ENCODE data around the gene SLAMF9.
A peak's percentile ranks its signal among the peaks of the same experiment; 100 is the strongest.

The SLAMF9 gene

GRCh38 chr1:159945483-159946241 is 8.4 kb downstream of the SLAMF9 start, which contains the start of gene IGSF9:
IGSF9 (minus strand) TSS chr1:159945613; CDS start chr1:159943454, 2,159 bp downstream.
- DNase-seq = peak; percentile 95 to 99

GRCh38 chr1:159944623-159945455 is 9.2 kb downstream of the SLAMF9 start:
- DNase-seq = peak in 1 of 2 experiments; percentile 73

- DNase-seq = no peak
These were observed 10.0 kb downstream of the SLAMF9 start for GRCh38 chr1:159943908-159944622.

- DNase-seq = no peak
These were observed 10.8 kb downstream of the SLAMF9 start for GRCh38 chr1:159943278-159943640.

GRCh38 chr1:159942632-159943277 is 11.3 kb downstream of the SLAMF9 start:
- no peak for DNase-seq

- no peak for DNase-seq
These were observed 12.2 kb downstream of the SLAMF9 start for GRCh38 chr1:159941591-159942560.

- DNase-seq = no peak
These were observed 12.9 kb downstream of the SLAMF9 start for GRCh38 chr1:159941141-159941540.

GRCh38 chr1:159940006-159940620 is 13.9 kb downstream of the SLAMF9 start:
- DNase-seq = no peak

GRCh38 chr1:159939678-159940002 is 14.4 kb downstream of the SLAMF9 start:
- DNase-seq = no peak

- DNase-seq = no peak
These were observed 14.9 kb downstream of the SLAMF9 start for GRCh38 chr1:159938905-159939677.

GRCh38 chr1:159938211-159938852 is 15.7 kb downstream of the SLAMF9 start:
- peak in 1 of 2 experiments; percentile 27 for DNase-seq

GRCh38 chr1:159937054-159937750 is 16.8 kb downstream of the SLAMF9 start:
- peak; percentile 45 to 77 for DNase-seq

- DNase-seq = peak; percentile 61 to 91
These were observed 17.6 kb downstream of the SLAMF9 start for GRCh38 chr1:159936273-159936904.

GRCh38 chr1:159935719-159936272 is 18.2 kb downstream of the SLAMF9 start:
- DNase-seq = no peak

- DNase-seq = no peak
These were observed 18.7 kb downstream of the SLAMF9 start for GRCh38 chr1:159935305-159935704.

GRCh38 chr1:159934136-159935039 is 19.6 kb downstream of the SLAMF9 start:
- no peak for DNase-seq

GRCh38 chr1:159933347-159933746 is 20.7 kb downstream of the SLAMF9 start:
- DNase-seq = no peak
